Pancreas (tissue), 10 donors: ENCODE data around the gene MAGEB17. TPM values are rescaled to one million over a fixed set of nuclear protein-coding genes. Genes with fewer than 3 reads are reported as not detected.

Source experiments
- ATAC-seq, 4 donors: fragments of 200-7000 bp; cut with Tn5 transposase; one replicate each; pipeline versions ENCODE4 v1.8.0 to v1.9.1; 2020; ENCODE audit warnings: mild to moderate bottlenecking in 4 of 4, moderate library complexity in 4 of 4
- DNase-seq, 6 donors: peaks; one replicate each; pipeline ENCODE4 v3.0.0-alpha.2; 2020
- FAIRE-seq: peaks from 2 replicates; lab custom pipeline; 2012; peaks lifted over from hg19 to GRCh38; lab: Jason Lieb, UNC
- H3K27ac ChIP-seq, 4 donors: fragments of 200-600 bp; sonication (generic); 1 replicate in 3 of 4; 2 replicates in 1 of 4; pipeline versions ENCODE4 v1.5.0 to v1.8.0; 2020
- H3K27me3 ChIP-seq, 4 donors: fragments of 200-600 bp; one replicate each; pipeline ENCODE4 v1.8.0; 2021
- H3K36me3 ChIP-seq, 3 donors: fragments of 200-600 bp; sonication (generic) in 1 of 3; one replicate each; pipeline versions ENCODE4 v1.5.0 to v1.8.0; 2020 to 2021
- H3K4me1 ChIP-seq, 3 donors: fragments of 200-600 bp; one replicate each; pipeline ENCODE4 v1.8.0; 2021
- H3K4me3 ChIP-seq, 4 donors: fragments of 200-600 bp; sonication (generic) in 2 of 4; one replicate each; pipeline versions ENCODE4 v1.5.0 to v1.8.0; 2020 to 2021
- H3K9me3 ChIP-seq, 4 donors: fragments of 200-600 bp; one replicate each; pipeline ENCODE4 v1.8.0; 2021
- CTCF ChIP-seq, 4 donors: fragments of 200-600 bp; sonication (generic) in 3 of 4; IDR thresholded peaks; one replicate each; pipeline versions ENCODE4 v1.5.0 to v1.8.0; 2021; ENCODE audit warnings: antibody characterized with exemption in 4 of 4
- WGBS, 2 donors: extraction: QIAGEN DNeasy Blood & Tissue Kit; methylation state at CpG; one replicate each; pipeline ENCODE4 v1.1.7; 2013; 5-methylcytosine and 5-hydroxymethylcytosine counted together
- intact Hi-C, 3 donors: fragments of 100-400 bp; cut with DNase I; formaldehyde crosslinking; loops; one replicate each; pipeline versions ENCODE4 v1.11.1 to v1.14.2; 2022
- polyA plus RNA-seq, 2 donors: library from polyadenylated mRNA; stranded (reverse); fragments of 200-250 nt; gene quantifications; one replicate each; pipeline ENCODE4 v1.2.3, GENCODE V29; 2013
- total RNA-seq, 6 donors: library from RNA; stranded (reverse); fragmentation: NEBNext Ultra II Directional in 4 of 6; extraction: Animal tissue kit (Norgen Biotek cat#: 25700) in 4 of 6; gene quantifications; one replicate each; pipeline versions ENCODE4 v1.2.1 to v1.2.4, GENCODE V29; 2021 to 2023
- donor health status: healthy with polysubstance abuse.
- donor health status: DM: no; HTN: no; CAD: no; lungs with moderate emphysema.
- donor health status: DM: no; HTN: no; CAD: no.
- donor health status: control.
- donor health status: control.
- donor health status: Bipolar disorder and iron deficiency.
- donor health status: DM: yes; HTN: yes; CAD: no.
- donor health status: DM: no; HTN: no; CAD: no.
- donor health status: DM: no; HTN: no; CAD: no.
- donor health status: DM: yes; HTN: yes; CAD: no.

Gene MAGEB17
- total and polyA plus RNA-seq, 8 donors, result 0.19 to 2.2 (median 0.65) TPM

DNA sequence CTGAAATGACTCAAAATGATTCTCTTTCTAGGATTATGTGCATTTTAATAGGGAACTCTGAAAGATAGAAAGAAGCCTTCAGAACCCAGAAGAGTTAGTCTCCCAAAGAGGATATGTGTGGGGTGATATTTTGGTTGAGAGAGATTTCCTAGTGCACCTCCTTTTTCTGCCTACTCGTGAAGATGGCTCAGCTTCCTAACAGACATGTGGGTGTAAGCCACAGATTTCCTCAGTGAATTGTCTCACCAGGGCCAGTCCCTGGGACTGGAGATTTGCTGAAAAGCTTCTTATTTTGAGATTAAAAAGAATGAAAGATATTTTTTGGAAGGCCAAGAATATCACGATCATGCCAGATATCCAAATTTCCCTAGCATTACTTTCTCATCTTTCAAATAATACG, 42.8 kb downstream of the MAGEB17 start:
- 77 to 86% methylated on average over 3 of the region's 3 CpGs for WGBS, 2 donors
- FAIRE-seq (no peak), DNase-seq (no peak), ATAC-seq (no peak)
- no peak for TF ChIP-seq CTCF (IDR thresholded peaks at IDR 0.05)
- Histone ChIP-seq H3K36me3 (no peaks in the 10 kb centered on the region), H3K27me3 (no peaks in the 10 kb centered on the region), H3K9me3 (no peaks in the 10 kb centered on the region), H3K27ac (no peak overlapping the region), H3K4me1 (no peaks in the 10 kb centered on the region), H3K4me3 (no peak overlapping the region)
- intact Hi-C loops, result no loop called here

DNA sequence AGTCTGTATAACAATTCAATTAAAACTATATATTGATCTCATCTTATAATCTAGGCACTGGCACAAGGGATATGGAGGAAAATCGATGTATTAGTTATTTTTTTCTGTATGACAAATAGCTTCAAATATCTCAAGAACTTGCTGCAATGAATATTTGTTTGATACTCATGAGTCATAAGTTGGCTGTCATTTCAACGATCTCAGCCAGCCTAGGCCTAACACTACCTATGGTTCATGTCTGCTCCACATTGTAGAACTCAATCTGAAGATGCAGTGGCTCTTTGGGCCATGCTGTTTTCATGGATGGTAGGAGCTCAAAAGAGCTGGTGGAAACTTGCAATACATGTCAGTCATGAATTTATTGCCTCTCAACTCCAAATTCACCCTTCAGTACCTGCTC, 44.7 kb downstream of the MAGEB17 start:
- intact Hi-C loops, result no loop called here
- peak in 1 of 6 donors; percentile 13 for DNase-seq
- no peak for TF ChIP-seq CTCF (IDR thresholded peaks at IDR 0.05)
- FAIRE-seq, result no peak
- 45 to 60% methylated on average over 2 of the region's 2 CpGs for WGBS, 2 donors
- no peaks in the 10 kb centered on the region for H3K36me3 ChIP-seq
- no peak overlapping the region for H3K27ac ChIP-seq
- H3K27me3 ChIP-seq, result no peaks in the 10 kb centered on the region
- ATAC-seq, result peak; percentile 77 to 85 (median 80)
- H3K4me3 ChIP-seq, result no peak overlapping the region
- no peaks in the 10 kb centered on the region for H3K4me1 ChIP-seq
- H3K9me3 ChIP-seq, result no peaks in the 10 kb centered on the region

- no peaks in the 10 kb centered on the region for H3K9me3 ChIP-seq
- no peak overlapping the region for H3K4me3 ChIP-seq
- no peak for TF ChIP-seq CTCF (IDR thresholded peaks at IDR 0.05)
- FAIRE-seq, result no peak
- DNase-seq, result peak in 5 of 6 donors; percentile 19 to 28 (median 24)
- ATAC-seq, result peak; percentile 77 to 96 (median 88)
- H3K4me1 ChIP-seq, result no peaks in the 10 kb centered on the region
- no peaks in the 10 kb centered on the region for H3K27me3 ChIP-seq
- no peaks in the 10 kb centered on the region for H3K36me3 ChIP-seq
- H3K27ac ChIP-seq, result no peak overlapping the region
- intact Hi-C loops, result no loop called here
Observed at GRCh38 chrX:16212436-16212835, 45.2 kb downstream of the MAGEB17 start.

DNA sequence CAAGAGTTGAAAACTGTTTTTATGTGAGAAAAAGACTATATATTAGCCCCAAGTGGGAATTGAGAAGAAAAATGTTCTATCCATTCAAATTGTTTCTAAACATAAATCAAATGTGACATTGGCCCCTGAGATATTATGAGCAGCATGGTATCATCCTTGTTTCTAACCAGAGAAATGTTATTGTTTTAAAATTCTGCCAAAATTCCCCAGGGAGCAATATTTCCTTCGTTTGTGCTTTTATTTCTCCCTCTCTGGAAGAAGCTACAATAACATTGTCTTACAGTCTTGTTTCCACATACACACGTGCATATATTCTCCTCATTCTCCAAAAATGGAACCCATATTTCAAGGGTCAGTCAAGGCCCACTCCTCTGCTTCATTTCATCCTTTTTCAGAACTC, 46.7 kb downstream of the MAGEB17 start:
- no peak overlapping the region for H3K4me3 ChIP-seq
- no peaks in the 10 kb centered on the region for H3K27me3 ChIP-seq
- no peaks in the 10 kb centered on the region for H3K4me1 ChIP-seq
- intact Hi-C loops, result no loop called here
- no peaks in the 10 kb centered on the region for H3K9me3 ChIP-seq
- DNase-seq (no peak), FAIRE-seq (no peak), ATAC-seq (no peak)
- H3K27ac ChIP-seq, result no peak overlapping the region
- no peaks in the 10 kb centered on the region for H3K36me3 ChIP-seq
- TF ChIP-seq CTCF (IDR thresholded peaks at IDR 0.05), result no peak
- WGBS, 2 donors, result 58 to 62% methylated on average over 2 of the region's 2 CpGs

DNA sequence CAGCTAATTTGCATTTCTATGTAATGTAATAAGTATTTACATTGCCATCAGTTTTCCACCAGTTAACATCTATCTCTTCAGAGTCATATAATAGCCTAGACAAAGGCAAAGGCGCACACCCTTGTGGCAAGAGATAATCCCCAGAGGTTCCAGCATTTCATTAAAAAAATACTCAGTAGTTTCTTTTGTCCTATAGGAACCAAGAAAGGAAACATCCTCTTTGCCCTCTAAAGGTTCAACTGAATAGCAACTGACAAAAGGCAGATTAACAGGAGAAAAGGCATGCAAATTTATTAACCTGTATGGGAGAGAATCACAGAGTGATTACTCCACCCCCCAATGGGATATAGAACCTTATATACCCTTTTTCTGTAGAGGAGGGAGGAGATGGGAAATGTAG, 48.4 kb downstream of the MAGEB17 start:
- Histone ChIP-seq H3K4me3 (no peak overlapping the region), H3K36me3 (no peaks in the 10 kb centered on the region), H3K4me1 (no peaks in the 10 kb centered on the region), H3K27me3 (no peaks in the 10 kb centered on the region), H3K27ac (no peak overlapping the region), H3K9me3 (no peaks in the 10 kb centered on the region)
- FAIRE-seq (no peak), ATAC-seq (no peak), DNase-seq (no peak)
- 91 to 95% methylated on average over 1 of the region's 1 CpG for whole genome bisulfite sequencing, 2 donors
- intact Hi-C loops, result no loop called here
- TF ChIP-seq CTCF (IDR thresholded peaks at IDR 0.05), result no peak

Other genes starting within 250 kb of the MAGEB17 start
- 10 to 100 TPM in 3 of 6 donors, 1 to 10 TPM in 3; 7.1 to 32.4 (median 9.3) TPM for gene GRPR, start 43.9 kb upstream of the MAGEB17 start, total RNA-seq
- gene GRPR, start 43.9 kb upstream of the MAGEB17 start, polyA plus RNA-seq, result 1 to 10 TPM; 1.4 to 2.9 TPM